ENCODE data around the gene PTPRA.

- TF ChIP-seq, protein P1, sequence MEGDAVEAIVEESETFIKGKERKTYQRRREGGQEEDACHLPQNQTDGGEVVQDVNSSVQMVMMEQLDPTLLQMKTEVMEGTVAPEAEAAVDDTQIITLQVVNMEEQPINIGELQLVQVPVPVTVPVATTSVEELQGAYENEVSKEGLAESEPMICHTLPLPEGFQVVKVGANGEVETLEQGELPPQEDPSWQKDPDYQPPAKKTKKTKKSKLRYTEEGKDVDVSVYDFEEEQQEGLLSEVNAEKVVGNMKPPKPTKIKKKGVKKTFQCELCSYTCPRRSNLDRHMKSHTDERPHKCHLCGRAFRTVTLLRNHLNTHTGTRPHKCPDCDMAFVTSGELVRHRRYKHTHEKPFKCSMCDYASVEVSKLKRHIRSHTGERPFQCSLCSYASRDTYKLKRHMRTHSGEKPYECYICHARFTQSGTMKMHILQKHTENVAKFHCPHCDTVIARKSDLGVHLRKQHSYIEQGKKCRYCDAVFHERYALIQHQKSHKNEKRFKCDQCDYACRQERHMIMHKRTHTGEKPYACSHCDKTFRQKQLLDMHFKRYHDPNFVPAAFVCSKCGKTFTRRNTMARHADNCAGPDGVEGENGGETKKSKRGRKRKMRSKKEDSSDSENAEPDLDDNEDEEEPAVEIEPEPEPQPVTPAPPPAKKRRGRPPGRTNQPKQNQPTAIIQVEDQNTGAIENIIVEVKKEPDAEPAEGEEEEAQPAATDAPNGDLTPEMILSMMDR (IDR thresholded peaks at IDR 0.05; ENCODE audit: insufficient read depth, low read depth, low read length), result no peak
- TF ChIP-seq EZH2 (IDR thresholded peaks at IDR 0.05; ENCODE audit: insufficient read depth, low read length), result no peak
These were observed 122.5 kb downstream of the PTPRA start for GRCh38 chr20:2995796-2996195.

Data from astrocyte (in vitro differentiated cells and primary cell).